ENCODE results near the gene AFP. TPM values are rescaled to one million over a fixed set of nuclear protein-coding genes. Genes with fewer than 3 reads are reported as not detected.

AFP gene
- total and polyA plus RNA-seq, 2 of the 4 experiments (the other 2 are of a cell fraction), result 0.87 to 1.3 TPM

DNA sequence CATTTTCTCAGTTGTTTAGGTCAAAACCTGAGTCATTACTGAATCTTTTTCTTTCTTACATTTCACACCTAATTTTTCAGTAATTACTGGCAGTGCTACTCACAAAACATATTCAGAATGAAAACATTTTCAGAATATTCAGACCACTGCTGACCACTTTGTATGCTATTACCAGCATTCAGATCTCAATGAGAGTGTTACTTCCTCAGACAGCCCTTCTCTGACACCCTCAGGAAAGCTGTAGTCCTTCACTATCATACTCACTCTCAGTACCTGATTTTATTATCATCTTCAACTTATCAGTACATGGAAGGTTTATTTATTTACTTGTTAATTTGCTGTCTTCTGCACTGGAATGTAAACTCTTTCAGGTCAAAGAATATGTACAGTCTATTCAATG lies 44.2 kb upstream of the AFP start:
- Histone ChIP-seq H3K9me3 (ENCODE audit: control insufficient read depth, insufficient read depth, low read length) (no peaks in the 10 kb centered on the region), H2AFZ (replicated peaks; ENCODE audit: low read length, poor library complexity) (no peak overlapping the region), H3K4me3 (ENCODE audit: insufficient read depth, low read depth, low read length) (no peak overlapping the region), H3K56ac (ENCODE audit: extremely low read depth, insufficient read depth, low read length) (no peak overlapping the region), H3K14ac (replicated peaks; ENCODE audit: low read depth, low read length) (no peak overlapping the region), H2AK9ac (replicated peaks; ENCODE audit: low read depth, low read length, poor library complexity) (no peak overlapping the region), H4K91ac (ENCODE audit: insufficient read depth, low read depth, low read length) (no peak overlapping the region), H4K5ac (ENCODE audit: low read depth, low read length) (no peak overlapping the region), H3K36me3 (ENCODE audit: control insufficient read depth, insufficient read depth, low read length) (no peaks in the 10 kb centered on the region), H4K8ac (ENCODE audit: low read depth in 2 of 2, low read length in 2 of 2) (no peak overlapping the region), H4K20me1 (ENCODE audit: insufficient read depth, low read length) (no peaks in the 10 kb centered on the region), H2BK15ac (ENCODE audit: low read depth, low read length) (no peak overlapping the region), H3K79me1 (ENCODE audit: low read depth in 1 of 2, low read length in 2 of 2) (no peaks in the 10 kb centered on the region), H3K27ac (ENCODE audit: insufficient read depth, low read length) (no peak overlapping the region), H3K23ac (ENCODE audit: low read depth, low read length) (no peak overlapping the region), H2BK120ac (ENCODE audit: low read depth, low read length) (no peak overlapping the region), H3K4ac (ENCODE audit: low read depth, low read length) (no peak overlapping the region), H2AK5ac (ENCODE audit: low read depth, low read length) (no peak overlapping the region), H3K18ac (ENCODE audit: low read depth, low read length) (no peak overlapping the region), H3K9me1 (ENCODE audit: insufficient read depth, low read length) (no peaks in the 10 kb centered on the region), H3K4me1 (ENCODE audit: control insufficient read depth, insufficient read depth, low read length) (no peaks in the 10 kb centered on the region), H2BK5ac (ENCODE audit: low read depth, low read length, poor library complexity, severe bottlenecking) (no peak overlapping the region), H3K9ac (ENCODE audit: low read depth, low read length) (no peak overlapping the region), H3K27me3 (ENCODE audit: control insufficient read depth, insufficient read depth, low read length) (no peaks in the 10 kb centered on the region), H3K4me2 (ENCODE audit: low read depth, low read length) (no peak overlapping the region), H2BK20ac (ENCODE audit: low read depth, low read length) (no peak overlapping the region)
- no TSS peak for BruUV-seq (replicated peaks)
- CTCF ChIA-PET, result no interaction called here
- in situ Hi-C loops (cut with MboI; ENCODE audit: low sequenced_read_pairs), result no loop called here
- dilution Hi-C loops (cut with HindIII; ENCODE audit: low sequenced_read_pairs, unreplicated experiment), result no loop called here
- DNase-seq (no peak), ATAC-seq (ENCODE audit: low read depth) (no peak)
- TF ChIP-seq MAZ (IDR thresholded peaks at IDR 0.05; ENCODE audit: borderline replicate concordance, low read depth, low read length) (no peak), SMC3 (IDR thresholded peaks at IDR 0.05; ENCODE audit: low read depth, low read length) (no peak), POLR2A (IDR thresholded peaks at IDR 0.05; ENCODE audit: low read depth, low read length) (no peak), RCOR1 (IDR thresholded peaks at IDR 0.05; ENCODE audit: insufficient replicate concordance, low read length) (no peak)
- POLR2A ChIA-PET (ENCODE audit: unreplicated experiment), result no interaction called here
- intact Hi-C loops (cut with micrococcal nuclease), result no loop called here
